B cell (primary cell): ENCODE measurements around the gene GRAMD2A. TPM values are rescaled to one million over a fixed set of nuclear protein-coding genes. Genes with fewer than 3 reads are reported as not detected.

Source experiments
- ATAC-seq: fragments of 200-7000 bp; cut with Tn5 transposase; one replicate; pipeline ENCODE4 v1.10.0; 2021; ENCODE audit warnings: low read depth, mild to moderate bottlenecking, moderate number of reproducible peaks, moderate library complexity
- CTCF ChIA-PET: fragments of 350-600 bp; sonication (Branson Sonifier 250); formaldehyde crosslinking; loops from one replicate; lab custom pipeline; 2021; ENCODE audit warnings: antibody characterized with exemption, inconsistent platforms; lab: Charles Lee
- POLR2A ChIA-PET: fragments of 350-600 bp; sonication (Branson Sonifier 250); formaldehyde crosslinking; loops from one replicate; lab custom pipeline; 2021; ENCODE audit warnings: antibody characterized with exemption; lab: Charles Lee
- DNase-seq: peaks from one replicate; pipeline ENCODE4 v3.0.0; 2013
- H2AFZ ChIP-seq: 2 replicates; pipeline ENCODE4 v1.6.1; 2012; ENCODE audit warnings: mild to moderate bottlenecking, low read depth, low read length; ENCODE audit not compliant: insufficient read depth, poor library complexity, severe bottlenecking
- H3K27ac ChIP-seq, 2 donors: 1 replicate in 1 of 2; 2 replicates in 1 of 2; pipeline ENCODE4 v1.5.1; 2012 to 2013; ENCODE audit warnings: low read length in 2 of 2, mild to moderate bottlenecking in 2 of 2, moderate library complexity in 1 of 2
- H3K27me3 ChIP-seq, 4 experiments: fragments of 200-600 bp in 1 of 4; sonication (generic) in 1 of 4; replicated peaks in 1 of 4; 1 replicate in 2 of 4; 2 replicates in 2 of 4; pipeline versions ENCODE4 v1.6.1 to v1.7.0; 2013 to 2016; ENCODE audit warnings: low read length in 3 of 4, mild to moderate bottlenecking in 2 of 4, mixed read lengths in 1 of 4, moderate library complexity in 1 of 4; ENCODE audit not compliant: insufficient read depth in 4 of 4, control insufficient read depth in 3 of 4; ENCODE audit errors: control extremely low read depth in 1 of 4
- H3K36me3 ChIP-seq, 2 experiments: replicated peaks in 1 of 2; 1 replicate in 1 of 2; 2 replicates in 1 of 2; pipeline versions ENCODE4 v1.6.1 to v1.7.1; 2013; ENCODE audit warnings: low read length in 1 of 2; ENCODE audit not compliant: insufficient read depth in 2 of 2, control insufficient read depth in 1 of 2; ENCODE audit errors: control extremely low read depth in 1 of 2, extremely low read depth in 1 of 2
- H3K4me1 ChIP-seq, 2 donors: fragments of 200-600 bp in 1 of 2; sonication (generic) in 1 of 2; 1 replicate in 1 of 2; 2 replicates in 1 of 2; pipeline versions ENCODE4 v1.5.1 to v1.6.1; 2013 to 2017; ENCODE audit warnings: low read length in 2 of 2; ENCODE audit not compliant: control insufficient read depth in 2 of 2, insufficient read depth in 2 of 2
- H3K4me2 ChIP-seq: replicated peaks from 2 replicates; pipeline ENCODE3; 2012; ENCODE audit warnings: mild to moderate bottlenecking, low read depth, low read length; ENCODE audit not compliant: poor library complexity, severe bottlenecking
- H3K4me3 ChIP-seq, 5 experiments: fragments of 200-600 bp in 1 of 5; sonication (generic) in 1 of 5; 1 replicate in 3 of 5; 2 replicates in 2 of 5; pipeline versions ENCODE4 v1.5.1 to v1.7.0; 2011 to 2016; ENCODE audit warnings: low read length in 4 of 5, mild to moderate bottlenecking in 4 of 5, low read depth in 2 of 5, control low read depth in 1 of 5, moderate library complexity in 1 of 5; ENCODE audit not compliant: insufficient read depth in 1 of 5; ENCODE audit errors: control extremely low read depth in 1 of 5, extremely low read depth in 1 of 5
- H3K79me2 ChIP-seq: fragments of 200-600 bp; sonication (generic); one replicate; pipeline ENCODE4 v1.6.0; 2016; ENCODE audit warnings: low read length; ENCODE audit not compliant: control insufficient read depth, insufficient read depth
- H3K9ac ChIP-seq: fragments of 200-600 bp; sonication (generic); 2 replicates; pipeline ENCODE4 v1.6.1; 2017; ENCODE audit warnings: mild to moderate bottlenecking, low read length, moderate library complexity
- H3K9me3 ChIP-seq, 3 donors: one replicate each; pipeline versions ENCODE4 v1.6.1 to v1.7.1; 2013; ENCODE audit warnings: low read length in 2 of 3; ENCODE audit not compliant: control insufficient read depth in 2 of 3, insufficient read depth in 1 of 3; ENCODE audit errors: control extremely low read depth in 1 of 3
- H4K20me1 ChIP-seq: 2 replicates; pipeline ENCODE4 v1.6.0; 2012; ENCODE audit warnings: mild to moderate bottlenecking, low read length; ENCODE audit not compliant: insufficient read depth, control insufficient read depth, poor library complexity, severe bottlenecking
- H3K27ac Mint-ChIP-seq: one replicate; pipeline ENCODE4 v1.8.0; 2021; ENCODE audit warnings: mixed read lengths
- H3K27me3 Mint-ChIP-seq: one replicate; pipeline ENCODE4 v1.8.0; 2021; ENCODE audit warnings: mixed read lengths
- H3K4me1 Mint-ChIP-seq: one replicate; pipeline ENCODE4 v1.8.0; 2021; ENCODE audit warnings: mixed read lengths
- H3K4me3 Mint-ChIP-seq: one replicate; pipeline ENCODE4 v1.8.0; 2021; ENCODE audit warnings: mixed read lengths
- H3K9me3 Mint-ChIP-seq: one replicate; pipeline ENCODE4 v1.8.0; 2022; ENCODE audit warnings: mixed read lengths; ENCODE audit not compliant: insufficient read depth
- EZH2 ChIP-seq: IDR thresholded peaks from 2 replicates; pipeline ENCODE4 v1.6.1; 2012; ENCODE audit warnings: borderline replicate concordance, low read depth, mild to moderate bottlenecking, moderate library complexity, low read length; ENCODE audit not compliant: insufficient read depth, poor library complexity, severe bottlenecking
- WGBS: methylation state at CpG from one replicate; pipeline ENCODE4 v1.1.5; 2013; ENCODE audit warnings: missing lambda C conversion rate; ENCODE audit not compliant: insufficient coverage; 5-methylcytosine and 5-hydroxymethylcytosine counted together
- intact Hi-C: fragments of 100-400 bp; cut with micrococcal nuclease; formaldehyde crosslinking; loops from one replicate; pipeline ENCODE4 v1.10.0; 2022
- polyA plus RNA-seq: library from polyadenylated mRNA; depleted of rRNA; stranded (reverse); fragments of >200 nt; gene quantifications from 2 replicates; pipeline ENCODE4 v1.2.3, GENCODE V29; 2012
- total RNA-seq, 2 donors: library from RNA; stranded (reverse); fragments of 120-200 nt in 1 of 2; gene quantifications; 1 replicate in 1 of 2; 2 replicates in 1 of 2; pipeline versions ENCODE4 v1.2.3 to v1.2.4, GENCODE V29; 2013 to 2022
- TF ChIP-seq, protein P1 (sequence below): fragments of 200-600 bp; IDR thresholded peaks from one replicate; pipeline ENCODE4 v1.8.0; 2022; ENCODE audit warnings: antibody characterized with exemption, mild to moderate bottlenecking

Gene GRAMD2A
- total and polyA plus RNA-seq, 2 donors (not counting 1 experiment from before 2014, with no cell fraction given): not detected

DNA sequence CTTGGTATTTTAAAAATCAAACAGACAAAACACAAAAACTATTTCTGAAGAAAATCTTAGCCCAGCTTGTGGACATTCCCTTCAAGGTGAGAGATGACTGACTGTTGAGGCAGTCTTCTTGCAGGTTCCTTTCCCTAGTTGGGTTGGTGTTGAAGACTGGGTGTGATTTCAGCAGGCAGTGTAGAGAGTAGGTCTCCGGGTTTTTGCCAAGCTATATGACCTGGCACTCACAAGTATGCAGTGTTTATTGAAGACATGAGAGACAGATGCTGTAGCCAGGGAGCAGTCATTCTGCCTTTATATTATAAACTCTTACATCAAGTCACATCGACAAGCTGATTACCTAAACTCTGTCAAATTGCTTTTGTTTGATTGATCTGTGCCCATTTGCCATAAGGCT lies 61.9 kb downstream of the GRAMD2A start:
- no peaks in the 10 kb centered on the region for H3K27me3 ChIP-seq
- TF ChIP-seq, protein P1, sequence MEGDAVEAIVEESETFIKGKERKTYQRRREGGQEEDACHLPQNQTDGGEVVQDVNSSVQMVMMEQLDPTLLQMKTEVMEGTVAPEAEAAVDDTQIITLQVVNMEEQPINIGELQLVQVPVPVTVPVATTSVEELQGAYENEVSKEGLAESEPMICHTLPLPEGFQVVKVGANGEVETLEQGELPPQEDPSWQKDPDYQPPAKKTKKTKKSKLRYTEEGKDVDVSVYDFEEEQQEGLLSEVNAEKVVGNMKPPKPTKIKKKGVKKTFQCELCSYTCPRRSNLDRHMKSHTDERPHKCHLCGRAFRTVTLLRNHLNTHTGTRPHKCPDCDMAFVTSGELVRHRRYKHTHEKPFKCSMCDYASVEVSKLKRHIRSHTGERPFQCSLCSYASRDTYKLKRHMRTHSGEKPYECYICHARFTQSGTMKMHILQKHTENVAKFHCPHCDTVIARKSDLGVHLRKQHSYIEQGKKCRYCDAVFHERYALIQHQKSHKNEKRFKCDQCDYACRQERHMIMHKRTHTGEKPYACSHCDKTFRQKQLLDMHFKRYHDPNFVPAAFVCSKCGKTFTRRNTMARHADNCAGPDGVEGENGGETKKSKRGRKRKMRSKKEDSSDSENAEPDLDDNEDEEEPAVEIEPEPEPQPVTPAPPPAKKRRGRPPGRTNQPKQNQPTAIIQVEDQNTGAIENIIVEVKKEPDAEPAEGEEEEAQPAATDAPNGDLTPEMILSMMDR: no peak
- no peak for TF ChIP-seq EZH2
- H3K4me2 ChIP-seq: no peak overlapping the region
- H3K9me3 Mint-ChIP-seq: no peaks in the 10 kb centered on the region
- WGBS: 88% methylated on average over 1 of the region's 2 CpGs
- no peaks in the 10 kb centered on the region for H3K9me3 ChIP-seq
- H3K79me2 ChIP-seq: no peaks in the 10 kb centered on the region
- H3K27ac ChIP-seq: no peak overlapping the region
- ChIA-PET POLR2A (no interaction called here), CTCF (no interaction called here)
- no peak overlapping the region for H3K4me3 Mint-ChIP-seq
- H3K4me1 Mint-ChIP-seq: peaks cover 6% of the 10 kb centered on the region
- DNase-seq: no peak
- no peaks in the 10 kb centered on the region for H4K20me1 ChIP-seq
- H2AFZ ChIP-seq: no peak overlapping the region
- H3K9ac ChIP-seq: no peak overlapping the region
- no peaks in the 10 kb centered on the region for H3K27me3 Mint-ChIP-seq
- H3K4me1 ChIP-seq: peaks cover 0 to under 1% of the 10 kb centered on the region in 2 donors
- no peak for ATAC-seq
- intact Hi-C loops: no loop called here
- no peak overlapping the region for H3K4me3 ChIP-seq
- H3K27ac Mint-ChIP-seq: no peak overlapping the region
- no peaks in the 10 kb centered on the region for H3K36me3 ChIP-seq

DNA sequence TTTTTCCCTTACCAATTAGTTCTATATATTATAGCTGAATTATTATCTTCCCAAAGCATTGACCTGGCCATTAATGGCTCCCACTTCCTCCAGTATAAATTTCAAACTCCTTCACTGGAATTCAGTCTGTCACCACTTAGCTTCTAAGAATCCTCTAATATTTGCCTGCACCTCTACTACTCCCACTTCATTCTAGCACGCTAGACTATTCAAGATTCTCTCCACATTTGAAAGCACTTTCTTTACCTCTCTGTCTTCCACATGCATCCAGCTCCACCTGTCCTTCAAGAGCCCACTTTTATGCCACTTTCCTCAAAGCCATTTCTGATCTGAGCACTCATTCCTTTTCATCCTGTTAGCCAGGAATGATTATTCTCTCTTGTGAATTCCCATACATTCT lies 64.4 kb downstream of the GRAMD2A start:
- intact Hi-C loops: no loop called here
- H3K4me3 ChIP-seq: no peak overlapping the region
- TF ChIP-seq EZH2: no peak
- TF ChIP-seq, protein P1: no peak
- ATAC-seq: no peak
- peaks cover 3% of the 10 kb centered on the region for H3K4me1 Mint-ChIP-seq
- H3K4me2 ChIP-seq: no peak overlapping the region
- H3K4me1 ChIP-seq: no peaks in the 10 kb centered on the region
- WGBS: 100% methylated on average over 1 of the region's 1 CpG
- no peaks in the 10 kb centered on the region for H3K36me3 ChIP-seq
- H4K20me1 ChIP-seq: no peaks in the 10 kb centered on the region
- no peaks in the 10 kb centered on the region for H3K27me3 Mint-ChIP-seq
- no peak overlapping the region for H3K27ac Mint-ChIP-seq
- DNase-seq: no peak
- ChIA-PET POLR2A (no interaction called here), CTCF (interaction anchor here (1.2 kb wide), 1 partner anchor 20 kb away, joined by 3 read pairs; no protein-coding TSS in a partner anchor)
- no peaks in the 10 kb centered on the region for H3K9me3 Mint-ChIP-seq
- H3K9ac ChIP-seq: no peak overlapping the region
- H3K79me2 ChIP-seq: no peaks in the 10 kb centered on the region
- no peaks in the 10 kb centered on the region for H3K27me3 ChIP-seq
- no peak overlapping the region for H2AFZ ChIP-seq
- no peak overlapping the region for H3K4me3 Mint-ChIP-seq
- no peaks in the 10 kb centered on the region for H3K9me3 ChIP-seq
- no peak overlapping the region for H3K27ac ChIP-seq
